OCI-LY7 (cell line): ENCODE measurements around the gene MDGA2.

Source experiments
- CTCF ChIP-seq: fragments of 200-600 bp; sonication (generic); conservative IDR thresholded peaks from 2 replicates; pipeline ENCODE4 v1.5.1; 2014; ENCODE audit warnings: mild to moderate bottlenecking, antibody characterized with exemption, low read length, moderate library complexity, mixed read lengths
- EZH2phosphoT487 ChIP-seq: fragments of 200-600 bp; sonication (generic); IDR thresholded peaks from 2 replicates; pipeline ENCODE4 v1.6.1; 2018; ENCODE audit warnings: low read depth, borderline replicate concordance, mild to moderate bottlenecking, mixed run types, antibody characterized with exemption, low read length, moderate library complexity, mixed read lengths

- TF ChIP-seq CTCF (no peak), EZH2phosphoT487 (no peak)
These were observed 724.3 kb downstream of the MDGA2 start for GRCh38 chr14:46951103-46951502.
